ENCODE measurements around the gene PPP2R3A.

GRCh38 chr3:136196401-136197158 is 231.1 kb downstream of the PPP2R3A start:
- peak; percentile 99 for TF ChIP-seq ZNF563 (CRISPR knock-in tag; IDR thresholded peaks at IDR 0.05)
- no peak; the same call in 1 of the 2 replicates for TF ChIP-seq DNMT3B (CRISPR knock-in tag; conservative IDR thresholded peaks at IDR 0.05)
- TF ChIP-seq TCF7L2 (IDR thresholded peaks at IDR 0.05; ENCODE audit: low read depth, low read length), result no peak
- no peak; the same call in none of the 2 replicates for TF ChIP-seq CTCF (CRISPR knock-in tag; IDR thresholded peaks at IDR 0.05)
- peak; percentile 30; the same call in 1 of the 2 replicates for TF ChIP-seq ETV5 (CRISPR knock-in tag; IDR thresholded peaks at IDR 0.05; ENCODE audit: borderline replicate concordance)
- TF ChIP-seq FOXA1 (IDR thresholded peaks at IDR 0.05), result no peak
- TF ChIP-seq FOXA1 (CRISPR knock-in tag; IDR thresholded peaks at IDR 0.05), result no peak; the same call in 1 of the 2 replicates
- TF ChIP-seq ZNF83 (CRISPR knock-in tag; IDR thresholded peaks at IDR 0.05; ENCODE audit: borderline replicate concordance), result peak; percentile 96; the same call in 1 of the 2 replicates
- TF ChIP-seq ZNF383 (CRISPR knock-in tag; IDR thresholded peaks at IDR 0.05; ENCODE audit: borderline replicate concordance), result 0 out of 2 replicates have a peak, but pooled peaks have one; percentile 22
- 0 out of 2 replicates have a peak, but pooled peaks have one; percentile 79 for TF ChIP-seq RAD21 (CRISPR knock-in tag; IDR thresholded peaks at IDR 0.05)

Data from HepG2 (cell line).